Measurements from ENCODE around the gene HPS4.

Gene HPS4

DNA sequence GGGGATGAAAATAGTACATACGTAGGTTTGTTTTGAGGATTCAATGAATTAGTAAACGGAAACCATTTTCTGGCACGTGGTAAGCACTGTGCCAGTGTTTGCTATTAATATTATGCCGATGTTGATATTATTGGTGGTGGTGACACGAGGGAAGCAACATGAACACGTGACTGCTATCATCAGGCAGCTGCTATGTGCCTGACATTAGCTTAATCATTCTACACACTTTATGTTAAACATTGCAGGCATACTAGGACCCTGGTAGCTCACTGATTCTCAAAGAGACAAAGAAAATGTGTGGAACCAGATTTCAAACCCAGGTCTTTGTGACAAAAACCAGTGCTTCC is 750 bp upstream of the HPS4 start:
- no peaks in the 10 kb centered on the region for H3K9me2 ChIP-seq (replicated peaks; ENCODE audit: control insufficient read depth, low read length)
- H3K27me3 ChIP-seq (ENCODE audit: control insufficient read depth, low read length) = no peaks in the 10 kb centered on the region
- peaks cover 76% of the 10 kb centered on the region for H3K36me3 ChIP-seq (ENCODE audit: control insufficient read depth, low read length)
- peak overlapping the region; percentile 97 for H3K4me3 ChIP-seq (ENCODE audit: low read length)
- no peaks in the 10 kb centered on the region for H4K20me1 ChIP-seq (ENCODE audit: control insufficient read depth, insufficient read depth, low read depth, low read length)
- peaks cover 41% of the 10 kb centered on the region for H3F3A ChIP-seq (ENCODE audit: control insufficient read depth, insufficient read depth)
- TF ChIP-seq, protein P1, sequence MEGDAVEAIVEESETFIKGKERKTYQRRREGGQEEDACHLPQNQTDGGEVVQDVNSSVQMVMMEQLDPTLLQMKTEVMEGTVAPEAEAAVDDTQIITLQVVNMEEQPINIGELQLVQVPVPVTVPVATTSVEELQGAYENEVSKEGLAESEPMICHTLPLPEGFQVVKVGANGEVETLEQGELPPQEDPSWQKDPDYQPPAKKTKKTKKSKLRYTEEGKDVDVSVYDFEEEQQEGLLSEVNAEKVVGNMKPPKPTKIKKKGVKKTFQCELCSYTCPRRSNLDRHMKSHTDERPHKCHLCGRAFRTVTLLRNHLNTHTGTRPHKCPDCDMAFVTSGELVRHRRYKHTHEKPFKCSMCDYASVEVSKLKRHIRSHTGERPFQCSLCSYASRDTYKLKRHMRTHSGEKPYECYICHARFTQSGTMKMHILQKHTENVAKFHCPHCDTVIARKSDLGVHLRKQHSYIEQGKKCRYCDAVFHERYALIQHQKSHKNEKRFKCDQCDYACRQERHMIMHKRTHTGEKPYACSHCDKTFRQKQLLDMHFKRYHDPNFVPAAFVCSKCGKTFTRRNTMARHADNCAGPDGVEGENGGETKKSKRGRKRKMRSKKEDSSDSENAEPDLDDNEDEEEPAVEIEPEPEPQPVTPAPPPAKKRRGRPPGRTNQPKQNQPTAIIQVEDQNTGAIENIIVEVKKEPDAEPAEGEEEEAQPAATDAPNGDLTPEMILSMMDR (IDR thresholded peaks at IDR 0.05; ENCODE audit: low read depth, low read length, poor library complexity, severe bottlenecking) = no peak
- TF ChIP-seq EZH2phosphoT487 (IDR thresholded peaks at IDR 0.05; ENCODE audit: borderline replicate concordance, low read length) = no peak
- H3K4me1 ChIP-seq (ENCODE audit: control insufficient read depth, low read length) = peaks cover 88% of the 10 kb centered on the region
- peaks cover 99% of the 10 kb centered on the region for H3K79me2 ChIP-seq (ENCODE audit: control insufficient read depth, low read length)
- H3K4me2 ChIP-seq (ENCODE audit: low read length) = peak overlapping the region; percentile 98
- H3K9me3 ChIP-seq (ENCODE audit: control insufficient read depth, insufficient read depth, low read length) = no peaks in the 10 kb centered on the region
- peak overlapping the region; percentile 98 for H3K27ac ChIP-seq (ENCODE audit: low read depth, low read length)

DNA sequence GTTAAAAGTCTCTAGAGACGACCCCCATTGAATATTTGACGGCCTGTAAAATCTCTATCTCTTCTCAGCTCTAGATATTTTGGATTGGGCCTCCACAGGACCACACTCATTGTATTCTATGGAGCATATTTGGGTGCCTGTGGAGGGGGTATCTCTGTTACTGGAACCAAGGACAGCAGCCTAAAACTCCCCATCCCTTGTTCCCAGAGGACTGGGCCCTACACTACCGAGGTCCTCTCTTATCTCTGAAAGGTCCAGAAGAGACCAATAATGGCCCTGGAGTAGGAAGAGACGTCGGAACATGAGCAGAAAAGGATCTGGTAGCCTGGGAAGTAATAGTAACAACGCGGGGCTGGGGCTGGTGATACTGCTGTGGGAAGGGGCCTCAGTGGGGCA is 542 bp downstream of the HPS4 start:
- Histone ChIP-seq H3F3A (ENCODE audit: control insufficient read depth, insufficient read depth) (peaks cover 40% of the 10 kb centered on the region), H3K36me3 (ENCODE audit: control insufficient read depth, low read length) (peaks cover 76% of the 10 kb centered on the region), H3K4me3 (ENCODE audit: low read length) (peak overlapping the region; percentile 97), H3K4me2 (ENCODE audit: low read length) (peak overlapping the region; percentile 98), H3K9me2 (replicated peaks; ENCODE audit: control insufficient read depth, low read length) (no peaks in the 10 kb centered on the region), H4K20me1 (ENCODE audit: control insufficient read depth, insufficient read depth, low read depth, low read length) (no peaks in the 10 kb centered on the region), H3K79me2 (ENCODE audit: control insufficient read depth, low read length) (peaks cover 99% of the 10 kb centered on the region), H3K4me1 (ENCODE audit: control insufficient read depth, low read length) (peaks cover 86% of the 10 kb centered on the region), H3K27ac (ENCODE audit: low read depth, low read length) (peak overlapping the region; percentile 98), H3K9me3 (ENCODE audit: control insufficient read depth, insufficient read depth, low read length) (no peaks in the 10 kb centered on the region), H3K27me3 (ENCODE audit: control insufficient read depth, low read length) (no peaks in the 10 kb centered on the region)
- TF ChIP-seq, protein P1 (IDR thresholded peaks at IDR 0.05; ENCODE audit: low read depth, low read length, poor library complexity, severe bottlenecking) = no peak
- TF ChIP-seq EZH2phosphoT487 (IDR thresholded peaks at IDR 0.05; ENCODE audit: borderline replicate concordance, low read length) = no peak

DNA sequence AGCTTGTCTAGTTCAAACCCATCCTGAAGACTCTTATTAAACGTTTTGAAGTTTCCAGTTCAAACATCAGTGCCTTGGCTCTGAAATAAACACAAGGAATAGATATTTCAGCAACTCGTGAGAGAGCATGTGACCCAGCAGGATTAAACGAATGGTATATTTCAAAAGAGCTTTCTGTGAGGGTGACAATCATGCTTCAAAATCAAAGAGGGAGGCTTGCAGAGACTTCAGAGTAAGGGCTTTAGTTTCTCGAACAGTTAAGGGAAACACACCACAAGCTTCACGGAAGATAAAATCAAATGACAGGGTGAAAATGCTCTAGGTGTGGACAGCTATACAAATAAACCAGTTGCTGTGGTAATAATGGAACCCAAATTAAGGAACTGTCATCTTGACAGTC is 1.4 kb downstream of the HPS4 start:
- Histone ChIP-seq H3F3A (ENCODE audit: control insufficient read depth, insufficient read depth) (peaks cover 37% of the 10 kb centered on the region), H3K79me2 (ENCODE audit: control insufficient read depth, low read length) (peaks cover 99% of the 10 kb centered on the region), H3K36me3 (ENCODE audit: control insufficient read depth, low read length) (peaks cover 77% of the 10 kb centered on the region)

More for the DNA sequence above, 1.4 kb downstream of the HPS4 start:
- peaks cover 86% of the 10 kb centered on the region for H3K4me1 ChIP-seq (ENCODE audit: control insufficient read depth, low read length)
- H3K27ac ChIP-seq (ENCODE audit: low read depth, low read length) = peak overlapping the region; percentile 98
- H3K27me3 ChIP-seq (ENCODE audit: control insufficient read depth, low read length) = no peaks in the 10 kb centered on the region
- peak overlapping the region; percentile 97 for H3K4me3 ChIP-seq (ENCODE audit: low read length)
- no peaks in the 10 kb centered on the region for H3K9me3 ChIP-seq (ENCODE audit: control insufficient read depth, insufficient read depth, low read length)
- TF ChIP-seq, protein P1 (IDR thresholded peaks at IDR 0.05; ENCODE audit: low read depth, low read length, poor library complexity, severe bottlenecking) = no peak
- no peak for TF ChIP-seq EZH2phosphoT487 (IDR thresholded peaks at IDR 0.05; ENCODE audit: borderline replicate concordance, low read length)
- peak overlapping the region; percentile 98 for H3K4me2 ChIP-seq (ENCODE audit: low read length)
- no peaks in the 10 kb centered on the region for H4K20me1 ChIP-seq (ENCODE audit: control insufficient read depth, insufficient read depth, low read depth, low read length)
- no peaks in the 10 kb centered on the region for H3K9me2 ChIP-seq (replicated peaks; ENCODE audit: control insufficient read depth, low read length)
